ENCODE data around the gene CACNA1D.

Gene CACNA1D

GRCh38 chr3:53836084-53836872 lies 341.9 kb downstream of the CACNA1D start:
- peak; percentile 16 for FAIRE-seq
- TF ChIP-seq SPI1 (IDR thresholded peaks at IDR 0.05; ENCODE audit: low read depth, low read length) (no peak), PAX5 (IDR thresholded peaks at IDR 0.05; ENCODE audit: insufficient read depth, low read length, severe bottlenecking) (no peak), POLR2A (IDR thresholded peaks at IDR 0.05; ENCODE audit: low read depth, low read length) (no peak), POU2F2 (IDR thresholded peaks at IDR 0.05; ENCODE audit: low read depth, low read length) (no peak), POLR2AphosphoS5 (IDR thresholded peaks at IDR 0.05; ENCODE audit: low read depth, low read length) (no peak), TAF1 (IDR thresholded peaks at IDR 0.05; ENCODE audit: low read depth, low read length) (no peak)
- DNase-seq (ENCODE audit: insufficient read length, low spot score): no peak

GRCh38 chr3:53837331-53837730 lies 342.9 kb downstream of the CACNA1D start:
- no peak for FAIRE-seq

GRCh38 chr3:53841296-53841695 lies 346.9 kb downstream of the CACNA1D start:
- TF ChIP-seq TAF1 (IDR thresholded peaks at IDR 0.05; ENCODE audit: low read depth, low read length): no peak
- TF ChIP-seq POLR2AphosphoS5 (IDR thresholded peaks at IDR 0.05; ENCODE audit: low read depth, low read length): no peak
- no peak for TF ChIP-seq PAX5 (IDR thresholded peaks at IDR 0.05; ENCODE audit: insufficient read depth, low read length, severe bottlenecking)
- TF ChIP-seq POU2F2 (IDR thresholded peaks at IDR 0.05; ENCODE audit: low read depth, low read length): no peak
- no peak for TF ChIP-seq POLR2A (IDR thresholded peaks at IDR 0.05; ENCODE audit: low read depth, low read length)
- no peak for TF ChIP-seq SPI1 (IDR thresholded peaks at IDR 0.05; ENCODE audit: low read depth, low read length)
- peak; percentile 40 for FAIRE-seq
- DNase-seq (ENCODE audit: insufficient read length, low spot score): no peak

More at GRCh38 chr3:53837331-53837730, 342.9 kb downstream of the CACNA1D start:
- DNase-seq (ENCODE audit: insufficient read length, low spot score): no peak
- TF ChIP-seq POLR2A (IDR thresholded peaks at IDR 0.05; ENCODE audit: low read depth, low read length): no peak
- TF ChIP-seq POU2F2 (IDR thresholded peaks at IDR 0.05; ENCODE audit: low read depth, low read length): no peak
- TF ChIP-seq PAX5 (IDR thresholded peaks at IDR 0.05; ENCODE audit: insufficient read depth, low read length, severe bottlenecking): no peak
- TF ChIP-seq TAF1 (IDR thresholded peaks at IDR 0.05; ENCODE audit: low read depth, low read length): no peak
- TF ChIP-seq SPI1 (IDR thresholded peaks at IDR 0.05; ENCODE audit: low read depth, low read length): no peak
- TF ChIP-seq POLR2AphosphoS5 (IDR thresholded peaks at IDR 0.05; ENCODE audit: low read depth, low read length): no peak

GRCh38 chr3:53842436-53843194 lies 348.2 kb downstream of the CACNA1D start:
- DNase-seq (ENCODE audit: insufficient read length, low spot score): no peak
- peak; percentile 88 for FAIRE-seq
- TF ChIP-seq POLR2A (IDR thresholded peaks at IDR 0.05; ENCODE audit: low read depth, low read length) (no peak), SPI1 (IDR thresholded peaks at IDR 0.05; ENCODE audit: low read depth, low read length) (no peak), POLR2AphosphoS5 (IDR thresholded peaks at IDR 0.05; ENCODE audit: low read depth, low read length) (no peak), POU2F2 (IDR thresholded peaks at IDR 0.05; ENCODE audit: low read depth, low read length) (no peak), PAX5 (IDR thresholded peaks at IDR 0.05; ENCODE audit: insufficient read depth, low read length, severe bottlenecking) (no peak), TAF1 (IDR thresholded peaks at IDR 0.05; ENCODE audit: low read depth, low read length) (no peak)

- TF ChIP-seq TAF1 (IDR thresholded peaks at IDR 0.05; ENCODE audit: low read depth, low read length): no peak
- DNase-seq (ENCODE audit: insufficient read length, low spot score) (no peak), FAIRE-seq (peak; percentile 69)
These were observed 349.1 kb downstream of the CACNA1D start for GRCh38 chr3:53843195-53844177.

- DNase-seq (ENCODE audit: insufficient read length, low spot score): no peak
- TF ChIP-seq POU2F2 (IDR thresholded peaks at IDR 0.05; ENCODE audit: low read depth, low read length) (no peak), PAX5 (IDR thresholded peaks at IDR 0.05; ENCODE audit: insufficient read depth, low read length, severe bottlenecking) (no peak), SPI1 (IDR thresholded peaks at IDR 0.05; ENCODE audit: low read depth, low read length) (no peak), POLR2AphosphoS5 (IDR thresholded peaks at IDR 0.05; ENCODE audit: low read depth, low read length) (no peak), TAF1 (IDR thresholded peaks at IDR 0.05; ENCODE audit: low read depth, low read length) (no peak), POLR2A (IDR thresholded peaks at IDR 0.05; ENCODE audit: low read depth, low read length) (no peak)
- no peak for FAIRE-seq
These were observed 350.1 kb downstream of the CACNA1D start for GRCh38 chr3:53844262-53845102.

- TF ChIP-seq PAX5 (IDR thresholded peaks at IDR 0.05; ENCODE audit: insufficient read depth, low read length, severe bottlenecking) (no peak), TAF1 (IDR thresholded peaks at IDR 0.05; ENCODE audit: low read depth, low read length) (no peak), SPI1 (IDR thresholded peaks at IDR 0.05; ENCODE audit: low read depth, low read length) (no peak), POLR2AphosphoS5 (IDR thresholded peaks at IDR 0.05; ENCODE audit: low read depth, low read length) (no peak), POLR2A (IDR thresholded peaks at IDR 0.05; ENCODE audit: low read depth, low read length) (no peak), POU2F2 (IDR thresholded peaks at IDR 0.05; ENCODE audit: low read depth, low read length) (no peak)
- DNase-seq (ENCODE audit: insufficient read length, low spot score) (peak; percentile 51), FAIRE-seq (peak; percentile 88)
These were observed 350.9 kb downstream of the CACNA1D start for GRCh38 chr3:53845103-53845880.

- FAIRE-seq (no peak), DNase-seq (ENCODE audit: insufficient read length, low spot score) (no peak)
- TF ChIP-seq SPI1 (IDR thresholded peaks at IDR 0.05; ENCODE audit: low read depth, low read length) (no peak), TAF1 (IDR thresholded peaks at IDR 0.05; ENCODE audit: low read depth, low read length) (no peak), PAX5 (IDR thresholded peaks at IDR 0.05; ENCODE audit: insufficient read depth, low read length, severe bottlenecking) (no peak), POLR2A (IDR thresholded peaks at IDR 0.05; ENCODE audit: low read depth, low read length) (no peak), POLR2AphosphoS5 (IDR thresholded peaks at IDR 0.05; ENCODE audit: low read depth, low read length) (no peak), POU2F2 (IDR thresholded peaks at IDR 0.05; ENCODE audit: low read depth, low read length) (no peak)
These were observed 351.4 kb downstream of the CACNA1D start for GRCh38 chr3:53845881-53846133.
